ENCODE data around the gene PRKAB2.
"Not testable (repeated sequence)": the region's sequence is repeated elsewhere in the genome, so short reads cannot be mapped to it uniquely, and the experiment has no call there.

The PRKAB2 gene, protein sequence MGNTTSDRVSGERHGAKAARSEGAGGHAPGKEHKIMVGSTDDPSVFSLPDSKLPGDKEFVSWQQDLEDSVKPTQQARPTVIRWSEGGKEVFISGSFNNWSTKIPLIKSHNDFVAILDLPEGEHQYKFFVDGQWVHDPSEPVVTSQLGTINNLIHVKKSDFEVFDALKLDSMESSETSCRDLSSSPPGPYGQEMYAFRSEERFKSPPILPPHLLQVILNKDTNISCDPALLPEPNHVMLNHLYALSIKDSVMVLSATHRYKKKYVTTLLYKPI

DNA sequence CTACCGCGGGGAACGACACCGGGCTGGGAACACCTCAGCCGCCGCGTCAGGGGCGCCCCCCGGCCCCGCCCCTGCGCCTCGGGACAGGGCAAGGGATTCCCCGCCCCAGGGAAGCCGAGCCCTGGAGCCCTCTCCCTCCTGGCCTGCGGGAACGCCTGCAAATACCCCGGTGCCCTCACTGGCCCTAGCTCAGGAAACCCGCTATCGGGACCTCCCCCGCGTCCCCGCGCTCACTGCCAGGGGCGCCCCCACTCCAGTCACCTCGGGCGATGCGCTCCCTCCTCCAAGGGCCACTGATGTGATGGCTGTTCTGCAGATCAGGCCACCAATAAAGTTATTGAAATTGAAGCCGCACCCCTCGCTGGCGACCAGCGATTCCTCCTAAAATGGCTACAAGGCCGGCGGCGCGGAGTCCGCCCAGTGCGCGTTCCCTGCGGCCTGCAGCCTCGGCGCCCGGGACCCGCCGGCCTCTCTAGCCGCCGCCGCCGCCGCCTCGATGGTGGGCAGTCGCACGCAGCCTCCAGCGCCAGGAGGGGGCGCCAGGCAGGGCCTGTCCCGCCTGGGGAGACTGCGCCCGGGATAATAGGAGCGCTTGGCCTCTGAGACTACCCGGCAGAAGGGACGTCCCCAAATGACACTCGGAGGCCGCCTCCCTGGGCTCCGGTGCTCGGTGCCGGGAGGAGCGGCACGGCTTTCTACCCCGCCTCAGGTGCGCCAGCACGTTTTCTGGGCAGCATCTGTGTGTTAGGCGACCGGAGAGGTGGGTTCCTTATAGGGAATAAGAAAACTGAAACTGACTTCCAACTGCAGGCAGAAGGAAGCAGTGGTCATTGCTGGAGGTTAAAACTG, at the start of gene PRKAB2:
PRKAB2 (minus strand) TSS at position 303 of the 849 bp plus-strand sequence. CDS start 326 bp downstream, outside the sequence.
- peak; percentile 98 for DNase-seq
- in situ Hi-C loops (cut with MboI; ENCODE audit: low pct_unique_long_range_greater_than_20kb, low sequenced_read_pairs): no loop called here

DNA sequence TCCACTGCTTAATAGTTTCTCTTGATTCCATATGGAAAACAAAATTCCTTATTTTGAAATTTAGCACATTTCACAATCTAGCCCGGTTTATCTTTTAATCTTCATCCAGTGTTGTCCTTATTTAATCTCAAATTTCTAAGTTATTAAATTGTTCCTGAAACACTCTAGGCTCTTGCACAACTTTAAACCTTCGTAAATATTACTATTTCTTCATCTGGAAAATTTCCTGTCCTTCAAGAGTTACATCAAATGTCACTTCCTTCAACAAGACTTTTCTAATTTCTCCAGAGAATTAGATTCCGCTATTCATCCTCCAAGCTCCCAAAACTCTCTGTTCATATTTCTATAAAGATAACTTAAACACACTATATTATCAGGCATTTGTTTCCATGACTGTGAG, 46.3 kb upstream of the PRKAB2 start:
- DNase-seq: no peak

DNA sequence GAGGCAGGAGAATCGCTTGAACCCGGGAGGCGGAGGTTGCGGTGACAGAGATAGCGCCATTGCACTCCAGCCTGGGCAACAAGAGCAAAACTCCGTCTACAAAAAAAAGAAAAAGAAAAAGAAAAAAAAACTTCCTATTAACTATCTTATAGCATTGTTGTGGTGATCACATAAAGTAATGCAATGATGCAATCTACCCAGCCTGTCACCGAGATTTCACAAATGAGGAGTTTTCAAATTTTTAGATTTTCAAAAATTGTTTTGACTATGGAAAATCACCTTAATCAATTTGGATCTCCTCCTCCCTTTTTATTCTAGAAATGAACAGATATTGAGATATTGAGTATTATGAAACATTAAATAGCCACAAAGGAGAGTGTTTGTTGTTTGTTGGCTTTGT, 44.9 kb upstream of the PRKAB2 start:
- in situ Hi-C loops (cut with MboI; ENCODE audit: low pct_unique_long_range_greater_than_20kb, low sequenced_read_pairs): no loop called here

More for the DNA sequence above, 46.3 kb upstream of the PRKAB2 start:
- in situ Hi-C loops (cut with MboI; ENCODE audit: low pct_unique_long_range_greater_than_20kb, low sequenced_read_pairs): no loop called here

DNA sequence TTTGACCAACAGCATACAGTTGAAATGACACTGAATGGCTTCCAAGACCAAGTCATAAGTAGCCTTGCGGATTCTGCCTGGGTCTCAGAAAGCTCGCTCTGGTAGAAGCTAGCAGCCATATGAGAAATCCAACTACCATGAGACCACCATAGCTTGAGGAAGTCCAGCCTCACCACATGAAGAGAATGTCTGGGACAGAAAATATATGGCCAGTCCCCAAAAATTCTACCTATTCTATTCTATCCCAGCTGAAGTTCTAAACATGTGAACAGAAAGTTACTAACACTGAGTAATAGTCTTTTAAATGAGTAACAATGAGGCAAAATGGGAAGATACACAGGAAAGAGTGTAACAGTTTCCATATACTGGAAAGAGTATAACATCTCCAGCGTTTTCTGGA, 43.9 kb upstream of the PRKAB2 start:
- in situ Hi-C loops (cut with MboI; ENCODE audit: low pct_unique_long_range_greater_than_20kb, low sequenced_read_pairs): no loop called here
- no peak for DNase-seq

More for the DNA sequence above, 44.9 kb upstream of the PRKAB2 start:
- DNase-seq: no peak

DNA sequence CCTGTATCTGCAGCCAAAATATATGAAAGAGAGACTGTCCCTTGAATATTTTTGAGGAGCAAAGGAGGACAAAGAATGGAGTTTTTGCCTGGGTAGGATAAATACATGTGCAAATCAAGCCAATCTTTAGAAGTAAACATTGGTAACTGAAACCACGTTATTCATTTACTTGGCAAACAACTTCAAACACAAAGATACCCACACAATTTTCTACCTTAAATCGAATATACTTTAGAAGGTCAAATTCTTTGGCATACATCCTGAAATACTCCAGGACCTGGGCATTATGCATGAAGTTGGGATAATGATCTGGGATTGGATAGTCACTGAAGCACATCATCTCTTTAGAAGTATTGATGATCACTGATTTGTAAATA, 43.3 kb upstream of the PRKAB2 start:
- in situ Hi-C loops (cut with MboI; ENCODE audit: low pct_unique_long_range_greater_than_20kb, low sequenced_read_pairs): no loop called here
- DNase-seq: no peak

DNA sequence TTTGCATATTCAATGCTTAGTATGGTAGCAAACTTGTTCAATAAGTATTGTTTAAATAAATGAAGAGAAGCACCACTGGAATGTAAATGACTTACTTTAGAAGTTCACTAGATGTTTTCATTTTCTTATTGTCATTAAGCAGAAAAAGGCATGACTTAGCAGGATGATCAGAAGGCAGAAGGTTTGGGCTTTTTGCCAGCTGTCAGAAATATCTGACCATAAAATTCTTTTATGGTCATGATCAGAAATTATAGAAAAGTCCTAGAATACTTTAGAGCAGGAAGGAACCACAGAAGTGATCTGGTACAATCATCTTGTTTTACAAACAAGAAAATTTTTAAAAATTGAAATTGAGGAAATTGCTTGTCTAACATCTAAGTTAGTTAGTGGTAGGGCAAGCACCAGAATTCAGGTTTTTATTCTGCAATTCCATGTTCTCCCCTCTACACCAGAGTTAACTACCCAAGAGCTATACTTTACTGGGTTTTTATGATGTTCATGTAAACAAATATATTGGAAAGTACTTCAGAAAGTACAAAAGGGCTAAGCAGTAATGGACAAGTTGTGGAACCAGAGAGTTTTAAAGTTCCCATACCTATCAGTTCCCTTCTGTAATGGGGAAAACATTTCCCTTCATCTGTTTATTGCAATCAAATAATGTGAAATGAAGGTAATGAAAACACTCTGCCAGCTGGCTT, 42.7 kb upstream of the PRKAB2 start:
- in situ Hi-C loops (cut with MboI; ENCODE audit: low pct_unique_long_range_greater_than_20kb, low sequenced_read_pairs): no loop called here
- no peak for DNase-seq

DNA sequence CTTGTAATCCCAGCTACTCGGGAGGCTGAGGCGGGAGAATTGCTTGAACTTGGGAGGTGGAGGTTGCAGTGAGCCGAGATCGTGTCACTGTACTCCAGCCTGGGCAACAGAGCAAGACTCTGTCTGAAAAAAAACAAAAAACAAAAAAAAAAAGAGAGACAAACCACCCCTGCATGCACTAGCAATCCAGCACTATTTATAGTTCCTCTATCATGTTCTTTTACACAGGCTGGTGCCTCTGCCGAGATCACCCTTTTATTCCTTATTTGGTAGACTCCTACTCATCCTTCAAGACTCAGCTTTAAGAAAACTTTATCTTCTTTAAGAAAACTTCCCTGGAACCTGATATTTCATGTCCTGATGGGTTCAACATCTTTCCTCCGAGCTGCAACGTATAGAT, 42.1 kb upstream of the PRKAB2 start:
- no peak for DNase-seq

DNA sequence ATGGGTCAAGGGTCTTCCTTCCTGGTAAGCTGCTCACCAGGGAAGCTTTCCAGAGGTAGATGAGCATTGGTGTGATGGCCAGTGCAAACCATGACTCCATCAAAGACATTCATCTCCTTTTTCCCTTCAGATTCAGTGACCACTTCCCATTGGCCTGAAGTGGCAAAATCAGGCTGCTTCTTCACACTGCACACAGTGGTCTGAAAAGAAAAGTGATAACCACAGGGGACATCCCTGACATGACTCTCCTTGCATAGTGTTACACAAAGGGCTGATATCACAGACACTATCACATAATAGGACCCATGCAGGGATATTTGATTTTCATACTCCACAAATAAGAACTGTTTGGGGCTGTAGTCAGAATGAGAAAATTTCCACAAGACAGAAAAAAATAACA, 41.0 kb upstream of the PRKAB2 start:
- DNase-seq: no peak
- in situ Hi-C loops (cut with MboI; ENCODE audit: low pct_unique_long_range_greater_than_20kb, low sequenced_read_pairs): no loop called here

More for the DNA sequence above, 42.1 kb upstream of the PRKAB2 start:
- in situ Hi-C loops (cut with MboI; ENCODE audit: low pct_unique_long_range_greater_than_20kb, low sequenced_read_pairs): no loop called here

DNA sequence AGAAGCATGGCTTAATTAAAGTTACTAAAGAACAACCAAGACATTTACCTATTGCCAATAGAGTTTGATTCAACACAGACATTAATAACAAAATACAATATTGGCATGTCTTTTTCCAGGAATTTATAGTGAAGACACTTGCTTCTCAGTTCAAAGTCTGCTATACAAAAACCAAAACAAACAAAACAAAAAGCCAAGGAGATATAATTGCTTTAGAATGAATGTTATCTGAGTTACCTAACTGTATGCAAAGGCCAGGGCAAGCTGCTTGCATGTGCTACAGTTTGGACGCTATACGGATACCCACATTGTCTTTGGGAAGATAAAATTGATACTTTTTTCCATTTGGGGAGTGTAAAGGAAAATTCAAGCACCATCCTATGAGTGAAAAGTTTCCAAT, 39.3 kb upstream of the PRKAB2 start:
- DNase-seq: no peak
- in situ Hi-C loops (cut with MboI; ENCODE audit: low pct_unique_long_range_greater_than_20kb, low sequenced_read_pairs): no loop called here

DNA sequence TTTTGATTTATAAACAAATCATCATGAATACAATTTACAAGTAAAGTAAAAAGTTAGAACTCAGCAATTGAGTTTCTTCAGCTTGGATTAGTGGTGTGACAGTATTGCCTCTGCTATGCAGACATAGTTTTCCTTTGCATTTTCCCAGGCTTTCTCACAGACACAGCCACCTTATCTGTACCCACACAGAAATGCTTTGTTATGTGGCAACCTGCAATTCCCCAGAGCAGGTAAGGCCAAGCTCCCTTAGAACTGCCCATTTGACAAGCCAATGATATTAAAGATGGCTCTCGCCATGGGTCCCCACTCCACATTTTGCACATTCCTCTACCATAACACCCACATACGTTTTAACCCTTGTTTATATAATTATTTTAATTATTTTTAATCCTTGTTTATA, 38.7 kb upstream of the PRKAB2 start:
- in situ Hi-C loops (cut with MboI; ENCODE audit: low pct_unique_long_range_greater_than_20kb, low sequenced_read_pairs): no loop called here
- no peak for DNase-seq

DNA sequence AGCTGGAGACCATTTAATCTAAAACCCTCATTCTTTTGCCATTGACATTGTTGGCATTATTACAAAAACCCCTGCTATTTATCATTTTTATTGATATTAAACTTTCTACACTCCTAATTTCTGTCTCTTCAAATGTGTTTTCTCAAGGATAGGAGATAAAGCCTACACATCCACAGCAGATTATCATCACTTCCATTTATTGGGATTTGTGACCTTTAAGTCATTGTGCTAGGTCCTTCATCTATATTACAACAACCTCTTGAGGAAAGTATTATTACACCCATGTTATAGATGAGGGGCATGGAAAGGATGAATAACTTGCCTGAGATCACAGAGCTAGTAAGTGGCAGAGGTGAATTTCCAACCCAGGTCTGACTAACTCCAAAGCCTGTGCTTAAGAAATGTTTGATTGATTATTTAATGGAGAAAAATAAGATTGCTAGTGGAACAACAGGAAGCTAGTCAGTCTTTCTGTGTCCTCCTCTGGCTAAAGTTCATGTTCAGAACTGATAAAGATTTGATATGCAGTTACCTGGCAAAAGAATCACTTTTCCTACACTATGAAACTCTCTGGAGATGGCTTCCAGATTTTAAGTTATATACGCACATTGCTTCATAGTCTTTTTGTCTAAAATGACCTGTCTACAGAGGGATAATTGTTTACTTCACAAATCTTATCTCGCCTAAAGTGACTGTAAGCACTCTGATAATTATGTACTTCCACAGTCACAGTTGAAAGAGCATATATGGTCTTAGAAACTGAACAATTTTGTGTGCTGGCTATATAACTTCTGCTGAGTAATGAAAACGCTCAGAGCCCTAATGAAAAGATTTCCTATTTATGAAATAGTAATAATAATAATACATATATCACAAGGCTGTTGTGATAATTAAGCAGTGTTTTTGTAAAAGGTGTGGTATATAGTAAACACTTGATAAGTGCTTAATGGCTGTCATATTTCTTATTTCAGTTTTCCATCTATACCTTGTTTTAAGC, 37.9 kb upstream of the PRKAB2 start:
- DNase-seq: no peak
- in situ Hi-C loops (cut with MboI; ENCODE audit: low pct_unique_long_range_greater_than_20kb, low sequenced_read_pairs): no loop called here

DNA sequence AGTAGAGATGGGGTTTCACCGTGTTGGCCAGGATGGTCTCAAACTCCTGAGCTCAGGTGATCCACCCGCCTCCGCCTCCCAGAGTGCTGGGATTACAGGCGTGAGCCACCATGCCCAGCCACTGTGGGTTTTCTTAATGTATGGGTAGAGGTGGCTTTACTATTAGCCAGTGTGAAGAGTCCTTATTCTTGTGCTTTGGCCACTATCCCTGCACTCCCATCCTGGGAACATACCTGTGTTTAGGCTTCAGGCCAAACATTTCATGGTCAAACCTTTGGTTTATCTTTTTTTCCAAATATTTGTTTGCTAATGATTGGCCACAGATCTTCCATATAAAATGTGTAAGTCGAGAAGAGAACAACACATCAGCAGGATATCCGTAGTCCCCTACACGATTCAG, 36.3 kb upstream of the PRKAB2 start:
- DNase-seq: no peak
- in situ Hi-C loops (cut with MboI; ENCODE audit: low pct_unique_long_range_greater_than_20kb, low sequenced_read_pairs): no loop called here

DNA sequence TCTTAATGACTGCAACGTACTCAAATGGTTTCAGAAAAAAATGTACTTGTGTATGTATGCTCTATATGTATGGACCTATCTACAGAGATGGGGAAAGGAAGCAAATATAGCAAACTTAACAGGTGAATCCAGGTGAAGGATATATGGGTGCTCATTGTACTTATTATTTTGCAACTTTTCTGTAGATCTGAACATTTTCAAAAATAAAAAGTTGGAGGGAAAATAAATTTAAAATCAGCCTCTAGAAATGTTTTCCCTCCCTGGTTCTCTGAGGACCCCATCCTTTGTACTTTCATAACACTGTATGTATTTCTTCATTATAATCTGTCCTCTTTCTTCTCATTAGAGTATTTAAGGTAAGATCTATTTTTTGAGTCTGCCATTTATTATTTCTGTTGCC, 34.9 kb upstream of the PRKAB2 start:
- in situ Hi-C loops (cut with MboI; ENCODE audit: low pct_unique_long_range_greater_than_20kb, low sequenced_read_pairs): no loop called here

DNA sequence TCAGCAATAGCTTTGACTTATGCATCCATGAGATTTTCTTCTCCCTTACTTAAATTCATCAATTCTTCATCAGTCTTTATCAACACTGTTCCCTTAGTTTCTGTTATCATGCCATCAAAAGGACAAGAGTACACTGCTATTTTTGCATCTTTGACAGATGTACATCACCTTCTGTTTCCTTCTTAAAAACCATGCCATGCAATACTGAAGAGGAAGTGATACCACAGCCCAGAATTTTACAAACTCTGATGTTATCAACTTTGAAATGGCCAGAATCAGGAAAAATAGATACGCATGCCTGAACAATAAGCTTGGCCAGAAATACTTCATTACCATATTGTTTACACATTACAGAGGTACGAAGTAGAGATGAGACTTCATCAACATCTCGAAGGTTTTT, 31.8 kb upstream of the PRKAB2 start:
- in situ Hi-C loops (cut with MboI; ENCODE audit: low pct_unique_long_range_greater_than_20kb, low sequenced_read_pairs): no loop called here
- DNase-seq: peak; percentile 51

More for the DNA sequence above, 34.9 kb upstream of the PRKAB2 start:
- DNase-seq: no peak

DNA sequence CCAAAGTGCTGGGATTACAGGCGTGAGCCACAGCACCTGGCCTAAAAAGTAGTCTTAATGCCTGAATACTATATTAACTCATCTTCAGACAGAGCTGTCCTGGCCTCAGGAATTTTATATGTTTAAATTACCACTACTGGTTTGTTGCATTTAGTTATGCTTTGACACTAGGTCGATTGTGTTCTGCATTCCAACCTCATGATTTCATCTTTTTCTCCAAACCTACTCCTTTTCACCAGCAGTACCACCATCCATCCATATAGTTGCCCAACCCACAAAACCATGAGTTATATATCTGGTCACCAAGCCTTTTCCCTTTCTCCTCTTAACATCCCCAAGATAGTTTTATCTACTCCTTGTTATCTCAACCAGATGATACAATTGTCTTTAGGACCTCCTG, 30.3 kb upstream of the PRKAB2 start:
- DNase-seq: no peak

DNA sequence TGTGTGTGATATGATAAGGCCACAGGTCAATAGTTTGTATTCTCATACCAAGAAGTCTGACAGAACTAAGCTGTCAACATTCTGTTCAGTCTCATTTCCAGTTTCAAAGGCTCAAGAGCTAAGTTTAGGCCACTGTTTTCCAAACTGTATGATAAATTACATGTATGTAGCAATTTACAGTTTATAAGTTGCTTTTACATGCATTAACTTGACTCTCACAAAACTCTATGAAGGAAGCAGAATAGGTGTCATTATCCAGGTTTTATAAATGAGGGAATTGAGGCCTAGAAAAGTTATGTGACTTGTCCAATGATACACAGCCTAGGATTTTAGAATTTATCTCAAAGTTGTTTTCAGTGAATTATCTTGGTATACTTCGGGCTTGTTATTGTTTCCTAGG, 29.5 kb upstream of the PRKAB2 start:
- in situ Hi-C loops (cut with MboI; ENCODE audit: low pct_unique_long_range_greater_than_20kb, low sequenced_read_pairs): no loop called here
- no peak for DNase-seq

More for the DNA sequence above, 30.3 kb upstream of the PRKAB2 start:
- in situ Hi-C loops (cut with MboI; ENCODE audit: low pct_unique_long_range_greater_than_20kb, low sequenced_read_pairs): no loop called here

DNA sequence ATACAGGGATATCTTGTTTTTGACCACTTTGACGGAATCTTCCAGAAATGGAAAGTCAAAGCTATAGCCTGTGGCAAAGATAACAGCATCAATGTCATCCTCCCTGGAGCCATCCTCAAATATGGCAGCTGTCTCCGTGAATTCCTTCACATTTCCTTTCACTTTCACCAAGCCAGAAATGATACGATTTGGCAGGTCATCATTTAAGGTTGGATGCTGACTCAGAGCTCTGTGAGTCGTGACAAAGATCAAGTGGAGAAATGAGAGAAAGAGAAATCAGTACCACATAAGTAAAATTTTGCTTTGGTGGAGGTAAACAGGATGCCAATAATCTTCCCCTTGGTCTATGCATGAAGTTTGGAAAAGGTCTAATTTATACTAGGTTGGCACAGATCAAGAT, 29.0 kb upstream of the PRKAB2 start:
- in situ Hi-C loops (cut with MboI; ENCODE audit: low pct_unique_long_range_greater_than_20kb, low sequenced_read_pairs): no loop called here
- DNase-seq: no peak

DNA sequence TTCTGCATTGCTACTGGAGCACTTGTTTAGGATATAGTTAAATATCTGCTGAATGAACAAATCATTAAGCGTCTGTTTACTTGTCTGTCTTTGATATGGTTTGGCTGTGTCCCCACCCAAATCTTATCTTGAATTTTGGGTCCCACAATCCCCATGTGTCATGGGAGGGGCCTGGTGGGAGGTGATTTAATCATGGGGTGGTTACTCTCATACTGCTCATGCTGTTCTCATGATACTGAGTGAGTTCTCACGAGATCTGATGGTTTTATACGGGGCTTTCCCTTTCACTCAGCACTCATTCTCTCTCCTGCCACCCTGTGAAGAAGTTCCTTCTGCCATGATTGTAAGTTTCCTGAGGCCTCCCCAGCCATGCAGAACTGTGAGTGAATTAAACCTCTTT, 25.1 kb upstream of the PRKAB2 start:
- in situ Hi-C loops (cut with MboI; ENCODE audit: low pct_unique_long_range_greater_than_20kb, low sequenced_read_pairs); DNase-seq: not testable (repeated sequence)

DNA sequence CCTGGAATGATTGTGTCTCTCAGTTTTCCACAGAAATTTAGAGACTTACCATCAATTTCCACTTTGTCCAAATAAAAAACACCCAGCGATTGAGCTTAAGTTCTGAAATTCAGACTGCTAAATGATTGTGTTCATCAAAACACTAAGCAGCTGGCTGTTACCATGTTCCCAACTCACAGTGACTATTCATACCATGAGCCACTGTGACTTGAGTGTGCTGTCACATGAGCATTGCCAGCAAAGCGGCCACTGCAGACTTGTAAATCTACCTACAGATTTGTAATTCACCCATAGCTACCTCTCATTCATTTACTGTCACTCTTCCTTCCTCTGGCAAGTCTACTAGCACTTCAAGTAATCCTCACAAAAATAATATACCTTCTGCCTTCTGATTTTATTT, 17.2 kb upstream of the PRKAB2 start:
- in situ Hi-C loops (cut with MboI; ENCODE audit: low pct_unique_long_range_greater_than_20kb, low sequenced_read_pairs): no loop called here
- no peak for DNase-seq

All from KBM-7 (cell line).